C1 segment of cervical spinal cord (tissue), 14 donors: ENCODE results near the gene C19orf44.
"Not testable (repeated sequence)": the region's sequence is repeated elsewhere in the genome, so short reads cannot be mapped to it uniquely, and the experiment has no call there.

Source experiments
- DNase-seq, 14 donors: peaks; one replicate each; lab custom pipeline; 2025; lab: John Stamatoyannopoulos, UW

Gene C19orf44

GRCh38 chr19:16466802-16467427 is 29.3 kb upstream of the C19orf44 start:
- not testable (repeated sequence) for DNase-seq

- peak in 6 of 14 donors; percentile 28 to 47 (median 35) for DNase-seq
Measured at GRCh38 chr19:16467581-16467980, 28.6 kb upstream of the C19orf44 start.

GRCh38 chr19:16470541-16470910 is 25.7 kb upstream of the C19orf44 start:
- no peak for DNase-seq

GRCh38 chr19:16470911-16471811 is 25.0 kb upstream of the C19orf44 start:
- peak in 4 of 14 donors; percentile 14 to 59 (median 32) for DNase-seq

DNA sequence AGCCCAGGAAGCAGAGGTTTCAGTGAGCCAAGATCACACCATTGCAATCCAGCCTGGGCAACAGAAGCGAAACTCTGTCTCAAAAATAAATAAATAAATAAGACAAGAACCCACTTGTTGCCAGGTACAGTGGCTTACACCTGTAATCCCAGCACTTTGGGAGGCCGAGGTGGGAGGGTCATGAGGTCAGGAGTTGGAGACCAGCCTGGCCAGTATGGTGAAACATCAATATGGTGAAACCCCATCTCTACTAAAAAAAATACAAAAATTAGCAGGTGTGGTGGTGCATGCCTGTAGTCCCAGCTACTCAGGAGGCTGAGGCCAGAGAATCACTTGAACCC is 23.7 kb upstream of the C19orf44 start:
- not testable (repeated sequence) for DNase-seq

GRCh38 chr19:16472992-16473391 is 23.2 kb upstream of the C19orf44 start:
- no peak for DNase-seq

- no peak for DNase-seq
Measured at GRCh38 chr19:16473875-16474392, 22.3 kb upstream of the C19orf44 start.

DNA sequence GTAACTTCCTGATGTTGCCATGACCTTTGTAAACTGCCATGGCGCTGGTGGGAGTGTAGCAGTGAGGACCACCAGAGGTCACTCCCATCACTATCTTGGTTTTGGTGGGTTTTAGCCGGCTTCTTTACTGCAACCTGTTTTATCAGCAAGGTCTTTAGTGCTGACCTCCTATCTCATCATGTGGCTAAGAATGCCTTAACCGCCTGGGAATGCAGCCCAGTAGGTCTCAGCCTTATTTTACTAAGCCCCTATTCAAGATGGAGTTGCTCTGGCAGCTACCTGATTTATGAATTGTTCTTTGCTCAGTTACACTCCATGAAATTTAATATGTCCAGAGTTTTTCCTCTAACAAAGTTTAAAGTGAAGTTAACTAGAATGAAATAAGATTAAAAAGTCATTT is 19.8 kb upstream of the C19orf44 start:
- DNase-seq, result no peak

GRCh38 chr19:16477311-16477710 is 18.9 kb upstream of the C19orf44 start:
- no peak for DNase-seq

DNA sequence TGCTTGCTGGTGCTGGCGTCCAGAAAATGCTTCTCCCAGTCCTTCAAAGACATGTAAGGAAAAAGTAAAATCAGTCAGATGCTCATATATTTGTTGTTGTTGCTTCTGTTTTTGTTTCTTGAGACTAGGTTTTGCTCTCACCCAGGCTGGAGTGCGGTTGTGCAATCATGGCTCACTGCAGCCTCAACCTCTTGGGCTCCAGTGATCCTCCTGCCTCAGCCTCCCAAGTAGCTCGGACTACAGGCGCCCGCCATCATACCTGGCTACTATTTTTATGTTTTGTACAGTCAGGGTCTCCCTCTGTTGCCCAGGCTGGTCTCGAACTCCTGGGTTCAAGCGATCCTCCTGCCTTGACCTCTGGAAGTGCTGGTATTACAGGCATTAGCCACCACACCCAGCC is 13.4 kb upstream of the C19orf44 start:
- DNase-seq, result no peak

DNA sequence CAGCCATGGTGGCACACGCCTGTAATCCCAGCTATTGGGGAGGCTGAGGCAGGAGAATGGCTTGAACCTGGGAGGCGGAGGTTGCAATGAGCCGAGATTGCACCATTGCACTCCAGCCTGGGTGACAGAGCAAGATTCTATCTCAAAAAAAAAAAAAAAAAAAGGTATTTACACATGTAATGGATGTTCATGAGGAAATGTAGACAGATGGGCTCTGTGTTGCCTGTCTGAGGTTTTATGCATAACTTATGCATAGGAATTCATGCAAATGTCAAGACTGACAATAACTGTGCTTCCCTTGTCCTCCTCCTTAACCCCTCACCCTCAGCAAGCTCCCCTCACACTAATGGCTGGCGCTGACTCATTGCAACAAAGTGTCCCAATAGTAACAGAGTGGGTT is 9.7 kb upstream of the C19orf44 start:
- DNase-seq, result not testable (repeated sequence)

GRCh38 chr19:16496613-16496983 is 404 bp downstream of the C19orf44 start:
- DNase-seq, result peak in 1 of 14 donors; percentile 26

DNA sequence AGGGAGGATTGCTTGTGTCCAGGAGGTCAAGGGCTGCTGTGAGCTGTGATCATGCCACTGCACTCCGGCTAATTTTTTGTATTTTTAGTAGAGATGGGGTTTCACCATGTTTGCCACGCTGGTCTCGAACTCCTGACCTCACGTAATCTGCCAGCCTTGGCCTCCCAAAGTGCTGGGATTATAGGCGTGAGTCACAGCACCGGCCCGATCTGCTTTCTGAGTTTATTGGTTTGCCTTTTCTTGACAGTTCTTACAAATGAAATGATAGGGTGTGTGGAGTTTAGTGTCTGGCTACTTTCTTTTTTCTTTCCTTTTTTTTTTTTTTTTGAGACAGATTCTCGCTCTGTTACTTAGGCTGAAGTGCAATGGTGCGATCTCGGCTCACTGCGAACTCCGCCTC is 848 bp downstream of the C19orf44 start:
- no peak for DNase-seq

DNA sequence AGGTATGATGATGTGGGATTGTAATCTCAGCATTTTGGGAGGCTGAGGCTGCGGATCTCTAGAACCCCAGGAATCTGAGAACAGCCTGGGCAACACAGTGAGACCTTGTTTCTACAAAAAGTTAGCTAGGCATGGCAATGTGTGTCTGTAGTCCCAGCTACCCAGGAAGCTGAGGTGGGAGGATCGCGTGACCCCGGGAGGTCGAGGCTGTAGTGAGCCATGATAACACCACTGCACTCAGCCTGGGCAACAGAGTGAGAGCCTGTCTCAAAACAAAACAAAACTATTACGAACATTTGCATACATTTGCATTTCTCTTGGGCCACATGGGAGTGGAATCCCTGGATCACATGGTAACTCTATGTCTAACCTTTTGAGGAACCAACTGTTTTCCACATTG is 1.6 kb downstream of the C19orf44 start:
- DNase-seq, result no peak

- DNase-seq, result no peak
Measured at GRCh38 chr19:16504271-16504670, 8.1 kb downstream of the C19orf44 start.

DNA sequence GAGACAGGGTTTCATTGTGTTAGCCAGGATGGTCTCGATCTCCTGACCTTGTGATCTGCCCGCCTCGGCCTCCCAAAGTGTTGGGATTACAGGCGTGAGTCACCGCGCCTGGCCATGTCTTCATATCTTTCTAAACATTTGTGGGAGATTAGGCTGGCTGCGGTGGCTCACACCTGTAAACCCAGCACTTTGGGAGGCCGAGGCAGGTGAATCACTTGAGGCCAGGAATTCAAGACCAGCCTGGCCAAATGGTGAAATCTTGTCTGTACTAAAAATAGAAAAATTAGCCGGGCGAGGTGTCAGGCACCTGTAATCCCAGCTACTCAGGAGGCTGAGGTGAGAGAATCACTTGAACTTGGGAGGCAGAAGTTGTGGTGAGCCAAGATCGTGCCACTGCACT is 10.0 kb downstream of the C19orf44 start:
- not testable (repeated sequence) for DNase-seq

DNA sequence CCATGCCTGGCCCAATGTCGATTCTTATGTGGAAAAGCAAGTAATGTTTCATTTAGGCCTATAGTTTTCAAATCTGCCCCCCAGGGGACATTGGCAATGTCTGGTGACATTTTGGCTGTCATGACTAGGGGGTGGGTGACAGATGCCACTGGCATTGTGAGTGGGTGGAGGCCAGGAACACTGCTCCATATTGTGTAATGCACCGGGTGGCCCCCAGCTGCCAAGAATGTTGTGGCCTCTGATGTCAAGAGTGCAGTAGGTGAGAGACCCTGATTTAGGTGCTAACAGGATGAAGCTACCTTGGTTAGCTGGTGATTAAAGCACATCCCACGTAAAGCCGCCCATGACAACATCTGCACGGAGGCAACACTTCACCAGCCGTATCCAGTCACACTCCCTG is 10.8 kb downstream of the C19orf44 start:
- no peak for DNase-seq

DNA sequence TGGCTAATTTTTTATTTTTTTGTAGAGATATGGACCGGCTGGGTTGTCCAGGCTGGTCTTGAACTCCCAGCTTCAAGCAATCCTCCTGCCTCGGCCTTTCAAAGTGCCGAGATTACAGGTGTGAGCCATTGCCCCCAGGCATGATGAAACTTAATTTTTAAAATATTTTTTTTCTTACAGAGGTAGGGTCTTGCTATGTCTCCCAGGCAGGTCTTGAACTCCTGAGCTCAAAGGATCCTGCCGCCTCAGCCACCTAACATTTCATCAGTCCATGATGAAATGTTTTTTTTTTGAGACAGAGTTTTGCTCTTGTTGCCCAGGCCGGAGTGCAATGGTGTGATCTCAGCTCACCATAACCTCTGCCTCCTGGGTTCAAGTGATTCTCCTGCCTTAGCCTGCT is 12.4 kb downstream of the C19orf44 start:
- DNase-seq, result no peak

DNA sequence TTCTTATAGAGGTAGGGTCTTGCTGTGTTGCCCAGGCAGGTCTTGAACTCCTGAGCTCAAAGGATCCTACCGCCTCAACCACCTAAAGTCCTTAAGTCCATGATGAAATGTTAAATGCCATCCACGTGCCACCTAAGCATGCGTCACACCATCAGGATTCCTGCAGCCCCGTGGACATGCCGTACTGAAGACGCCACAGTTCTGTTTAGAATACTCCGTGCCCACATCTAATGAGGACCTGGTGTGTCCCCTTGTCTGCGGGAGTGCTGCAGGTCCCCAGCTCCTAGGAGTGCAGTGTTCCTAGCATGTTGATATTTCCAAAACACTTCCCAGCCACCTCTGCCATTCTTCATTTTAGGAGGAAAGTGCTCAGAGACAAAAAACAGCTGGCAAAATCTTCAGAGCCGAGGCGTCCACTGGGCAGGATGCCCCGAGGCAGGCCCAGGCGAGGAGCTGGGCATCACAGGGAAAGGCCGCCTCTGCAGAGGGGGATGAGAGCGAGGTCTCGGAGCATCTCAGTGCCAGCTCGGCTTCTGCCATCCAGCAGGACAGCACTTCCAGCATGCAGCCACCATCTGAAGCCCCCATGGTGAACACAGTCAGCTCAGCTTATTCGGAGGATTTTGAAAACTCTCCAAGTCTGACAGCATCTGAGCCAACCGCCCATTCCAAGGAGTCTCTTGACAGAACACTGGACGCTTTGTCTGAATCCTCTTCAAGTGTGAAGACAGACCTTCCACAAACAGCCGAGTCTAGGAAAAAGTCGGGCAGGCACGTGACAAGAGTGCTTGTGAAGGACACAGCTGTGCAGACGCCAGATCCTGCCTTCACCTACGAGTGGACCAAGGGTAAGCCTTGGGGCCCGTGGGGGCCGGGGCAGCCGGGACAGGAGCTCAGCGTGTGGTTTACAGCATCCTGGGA is 13.2 kb downstream of the C19orf44 start:
- DNase-seq, result peak in 13 of 14 donors; percentile 6 to 67 (median 47)

- not testable (repeated sequence) for DNase-seq
Measured at GRCh38 chr19:16512611-16513010, 16.4 kb downstream of the C19orf44 start.

GRCh38 chr19:16514383-16515019 is 18.3 kb downstream of the C19orf44 start:
- no peak for DNase-seq
